H9 (cell line): ENCODE results near the gene CDH6. TPM values are rescaled to one million over a fixed set of nuclear protein-coding genes. Genes with fewer than 3 reads are reported as not detected.

Experiments
- DNase-seq: peaks from one replicate; pipeline ENCODE4 v3.0.0-alpha.2; 2017
- H2AFZ ChIP-seq: one replicate; pipeline ENCODE4 v1.6.1; 2013; ENCODE audit warnings: mild to moderate bottlenecking, low read length, control low read depth, moderate library complexity
- H2AK5ac ChIP-seq: 2 replicates; pipeline ENCODE4 v1.6.1; 2013; ENCODE audit warnings: low read length, control low read depth, mixed read lengths; ENCODE audit not compliant: insufficient read length
- H2BK120ac ChIP-seq: one replicate; pipeline ENCODE4 v1.6.1; 2013; ENCODE audit warnings: low read depth, mild to moderate bottlenecking, low read length, control low read depth, inconsistent platforms; ENCODE audit not compliant: poor library complexity, severe bottlenecking
- H2BK12ac ChIP-seq: 2 replicates; pipeline ENCODE4 v1.6.1; 2013; ENCODE audit warnings: low read length, control low read depth, mixed read lengths, low read depth; ENCODE audit not compliant: insufficient read length
- H2BK15ac ChIP-seq: 2 replicates; pipeline ENCODE4 v1.6.1; 2013; ENCODE audit warnings: low read depth, low read length, control low read depth
- H2BK20ac ChIP-seq: one replicate; pipeline ENCODE4 v1.6.1; 2013; ENCODE audit warnings: low read depth, mild to moderate bottlenecking, low read length, control low read depth, inconsistent platforms; ENCODE audit not compliant: poor library complexity, severe bottlenecking
- H2BK5ac ChIP-seq: 2 replicates; pipeline ENCODE4 v1.6.1; 2013; ENCODE audit warnings: low read length, control low read depth, mixed read lengths; ENCODE audit not compliant: insufficient read length
- H3K14ac ChIP-seq: 2 replicates; pipeline ENCODE4 v1.6.1; 2013; ENCODE audit warnings: low read length, control low read depth; ENCODE audit not compliant: insufficient read depth
- H3K18ac ChIP-seq: 2 replicates; pipeline ENCODE4 v1.6.1; 2013; ENCODE audit warnings: low read depth, mild to moderate bottlenecking, mixed read lengths, low read length, control low read depth; ENCODE audit not compliant: insufficient read length
- H3K23ac ChIP-seq: 2 replicates; pipeline ENCODE4 v1.6.1; 2013; ENCODE audit warnings: low read length, control low read depth, mixed read lengths, low read depth; ENCODE audit not compliant: insufficient read length
- H3K23me2 ChIP-seq: 2 replicates; pipeline ENCODE4 v1.6.1; 2013; ENCODE audit warnings: low read depth, mild to moderate bottlenecking, mixed read lengths, low read length, control low read depth; ENCODE audit not compliant: insufficient read length, poor library complexity, severe bottlenecking
- H3K27ac ChIP-seq: 2 replicates; pipeline ENCODE4 v1.5.1; 2013; ENCODE audit warnings: low read length, control low read depth, mixed read lengths, low read depth; ENCODE audit not compliant: insufficient read length
- H3K27me3 ChIP-seq: 2 replicates; pipeline ENCODE4 v1.6.1; 2013; ENCODE audit warnings: low read length, control low read depth, inconsistent platforms; ENCODE audit not compliant: insufficient read depth
- H3K4ac ChIP-seq: 2 replicates; pipeline ENCODE4 v1.6.1; 2013; ENCODE audit warnings: low read depth, mild to moderate bottlenecking, control low read depth, inconsistent platforms, low read length, moderate library complexity
- H3K4me1 ChIP-seq: 2 replicates; pipeline ENCODE4 v1.6.1; 2013; ENCODE audit warnings: low read length, control low read depth, inconsistent platforms; ENCODE audit not compliant: insufficient read depth
- H3K4me2 ChIP-seq: 2 replicates; pipeline ENCODE4 v1.6.1; 2013; ENCODE audit warnings: low read length, control low read depth, mixed read lengths; ENCODE audit not compliant: insufficient read length, insufficient read depth
- H3K56ac ChIP-seq: 2 replicates; pipeline ENCODE4 v1.6.1; 2013; ENCODE audit warnings: low read depth, mild to moderate bottlenecking, mixed read lengths, low read length, control low read depth; ENCODE audit not compliant: insufficient read length
- H3K79me1 ChIP-seq: 2 replicates; pipeline ENCODE4 v1.6.1; 2013; ENCODE audit warnings: low read depth, mild to moderate bottlenecking, moderate library complexity, low read length, control low read depth, inconsistent platforms; ENCODE audit not compliant: insufficient read depth, poor library complexity, severe bottlenecking
- H3K79me2 ChIP-seq: 2 replicates; pipeline ENCODE4 v1.6.1; 2013; ENCODE audit warnings: low read length, control low read depth, inconsistent platforms; ENCODE audit not compliant: insufficient read depth
- H3K9ac ChIP-seq: 2 replicates; pipeline ENCODE4 v1.6.1; 2013; ENCODE audit warnings: low read length, control low read depth, mixed read lengths; ENCODE audit not compliant: insufficient read length; ENCODE audit errors: extremely low read depth
- H3K9me3 ChIP-seq: one replicate; pipeline ENCODE4 v1.6.1; 2013; ENCODE audit warnings: low read depth, low read length, inconsistent platforms; ENCODE audit not compliant: control insufficient read depth
- H3T11ph ChIP-seq: one replicate; pipeline ENCODE4 v1.6.1; 2013; ENCODE audit warnings: mild to moderate bottlenecking, low read length, control low read depth, inconsistent platforms
- H4K20me1 ChIP-seq: one replicate; pipeline ENCODE4 v1.6.1; 2013; ENCODE audit not compliant: control insufficient read depth, insufficient read length, insufficient read depth
- H4K5ac ChIP-seq: 2 replicates; pipeline ENCODE4 v1.6.1; 2013; ENCODE audit warnings: low read depth, mild to moderate bottlenecking, mixed read lengths, low read length, control low read depth; ENCODE audit not compliant: insufficient read length
- H4K8ac ChIP-seq: replicated peaks from 2 replicates; pipeline ENCODE4 v1.6.1; 2013; ENCODE audit warnings: low read length, control low read depth, mixed read lengths, low read depth; ENCODE audit not compliant: insufficient read length
- H4K91ac ChIP-seq: 2 replicates; pipeline ENCODE4 v1.6.1; 2013; ENCODE audit warnings: low read depth, mild to moderate bottlenecking, moderate library complexity, mixed read lengths, low read length, control low read depth; ENCODE audit not compliant: insufficient read length
- H3K27ac Mint-ChIP-seq, 3 experiments: 2 replicates in 2 of 3; 3 replicates in 1 of 3; pipeline ENCODE4 v1.8.0; 2020 to 2021; ENCODE audit warnings: mixed read lengths in 3 of 3, mild to moderate bottlenecking in 1 of 3, moderate library complexity in 1 of 3
- H3K27me3 Mint-ChIP-seq: 2 replicates; pipeline ENCODE4 v1.8.0; 2021; ENCODE audit warnings: low read depth, mild to moderate bottlenecking, moderate library complexity, mixed read lengths
- H3K36me3 Mint-ChIP-seq, 3 experiments: 2 replicates in 2 of 3; 3 replicates in 1 of 3; pipeline ENCODE4 v1.8.0; 2020 to 2021; ENCODE audit warnings: low read depth in 3 of 3, mixed read lengths in 3 of 3; ENCODE audit not compliant: insufficient read depth in 1 of 3
- H3K4me1 Mint-ChIP-seq, 2 experiments: 2 replicates each; pipeline ENCODE4 v1.8.0; 2020; ENCODE audit warnings: mixed read lengths in 2 of 2
- H3K4me3 Mint-ChIP-seq, 2 experiments: 2 replicates in 1 of 2; 3 replicates in 1 of 2; pipeline ENCODE4 v1.8.0; 2020 to 2021; ENCODE audit warnings: mild to moderate bottlenecking in 2 of 2, mixed read lengths in 2 of 2, moderate library complexity in 1 of 2
- H3K9me3 Mint-ChIP-seq, 2 experiments: 2 replicates in 1 of 2; 3 replicates in 1 of 2; pipeline ENCODE4 v1.8.0; 2020; ENCODE audit warnings: mild to moderate bottlenecking in 2 of 2, mixed read lengths in 2 of 2, moderate library complexity in 1 of 2
- CTCF ChIP-seq: fragments of 200-600 bp; sonication (generic); conservative IDR thresholded peaks from 3 replicates; pipeline ENCODE4 v1.8.0; 2021; ENCODE audit warnings: antibody characterized with exemption, mild to moderate bottlenecking
- WGBS: extraction: QIAGEN DNeasy Blood & Tissue Kit; methylation state at CpG from one replicate; pipeline ENCODE4 v1.1.7; 2013; ENCODE audit warnings: missing lambda C conversion rate, low lambda C conversion rate, mixed read lengths; ENCODE audit not compliant: insufficient read length; ENCODE audit errors: extremely low coverage; 5-methylcytosine and 5-hydroxymethylcytosine counted together
- total RNA-seq: library from RNA; stranded (reverse); gene quantifications from 2 replicates; pipeline ENCODE4 v1.2.1, GENCODE V29; 2021

CDH6 gene
- total RNA-seq, 1 experiment from 2014 or later, result 11.7 TPM

GRCh38 chr5:31375999-31376720, 182.7 kb downstream of the CDH6 start:
- H3K9me3 Mint-ChIP-seq, result no peaks in the 10 kb centered on the region
- no peak overlapping the region for H3K4me3 Mint-ChIP-seq
- no peaks in the 10 kb centered on the region for H3K79me2 ChIP-seq
- H3K56ac ChIP-seq, result no peak overlapping the region
- H3T11ph ChIP-seq, result no peak overlapping the region
- no peak overlapping the region for H4K91ac ChIP-seq
- H2BK20ac ChIP-seq, result no peak overlapping the region
- no peak overlapping the region for H3K27ac ChIP-seq
- no peak overlapping the region for H3K14ac ChIP-seq
- no peak overlapping the region for H4K5ac ChIP-seq
- H3K4ac ChIP-seq, result no peak overlapping the region
- peaks cover 5 to 7% of the 10 kb centered on the region in 2 experiments; a peak in 2 of 4 replicates for H3K4me1 Mint-ChIP-seq
- H4K8ac ChIP-seq, result no peak overlapping the region
- H3K4me1 ChIP-seq, result 0 out of 2 replicates have a peak, but pooled peaks cover 3% of the 10 kb centered on the region
- H2BK12ac ChIP-seq, result no peak overlapping the region
- no peak overlapping the region for H2AFZ ChIP-seq
- no peak overlapping the region for H2BK5ac ChIP-seq
- no peaks in the 10 kb centered on the region for H4K20me1 ChIP-seq
- no peak for DNase-seq
- H3K9ac ChIP-seq, result no peak overlapping the region
- H3K23me2 ChIP-seq, result no peaks in the 10 kb centered on the region
- no peaks in the 10 kb centered on the region for H3K9me3 ChIP-seq
- no peaks in the 10 kb centered on the region for H3K79me1 ChIP-seq
- H3K27ac Mint-ChIP-seq, result no peak overlapping the region
- H2BK15ac ChIP-seq, result no peak overlapping the region
- no peaks in the 10 kb centered on the region; a peak in 1 of 7 replicates for H3K36me3 Mint-ChIP-seq
- no peak for TF ChIP-seq CTCF
- H2AK5ac ChIP-seq, result no peak overlapping the region
- H2BK120ac ChIP-seq, result no peak overlapping the region
- no peak overlapping the region for H3K23ac ChIP-seq
- WGBS, result no CpG with 5 or more reads among the region's 10 CpGs
- no peaks in the 10 kb centered on the region for H3K27me3 ChIP-seq
- no peak overlapping the region for H3K4me2 ChIP-seq
- no peaks in the 10 kb centered on the region; the same call in 1 of the 2 replicates for H3K27me3 Mint-ChIP-seq
- no peak overlapping the region for H3K18ac ChIP-seq
